Ishikawa (cell line): ENCODE data around the gene ARID4B.

ENCODE experiments used
- CREB1 ChIP-seq: IDR thresholded peaks from 2 replicates; pipeline ENCODE4 v1.6.1; 2012; ENCODE audit warnings: low read depth
- REST ChIP-seq: IDR thresholded peaks from 2 replicates; pipeline ENCODE4 v1.6.1; 2012; ENCODE audit warnings: low read depth, mild to moderate bottlenecking
- TAF1 ChIP-seq: IDR thresholded peaks from 2 replicates; pipeline ENCODE4 v1.6.1; 2012; ENCODE audit warnings: low read depth, mild to moderate bottlenecking
- YY1 ChIP-seq: IDR thresholded peaks from 2 replicates; pipeline ENCODE4 v1.6.1; 2012; ENCODE audit warnings: low read depth

DNA sequence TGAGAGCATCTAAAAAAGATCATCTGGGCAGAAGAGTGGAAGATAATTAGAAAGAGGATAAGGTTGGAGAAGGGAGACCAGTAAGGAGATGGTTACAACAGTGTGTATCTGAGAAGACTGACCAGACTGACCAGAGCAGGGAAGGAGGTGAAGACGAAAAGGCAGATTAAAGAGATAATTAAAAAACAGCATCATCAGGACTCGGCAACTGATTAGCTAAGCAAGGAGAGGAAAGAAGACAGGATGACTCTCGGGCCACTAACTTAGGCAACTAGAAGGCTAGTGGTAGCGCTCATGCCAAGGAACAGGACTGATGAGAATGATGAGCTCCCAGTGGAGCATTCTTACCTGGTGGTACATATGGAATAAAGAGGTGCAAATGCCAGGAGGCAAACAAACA, 170.8 kb downstream of the ARID4B start:
- TF ChIP-seq YY1 (no peak), TAF1 (no peak), CREB1 (no peak), REST (no peak)
